BLaER1 (cell line): ENCODE data around the gene ARL8A.
A peak's percentile ranks its signal among the peaks of the same experiment; 100 is the strongest.
"Not testable (repeated sequence)": the region's sequence is repeated elsewhere in the genome, so short reads cannot be mapped to it uniquely, and the experiment has no call there.

Experiments
- H3K27ac ChIP-seq: shearing (Covaris generic); formaldehyde crosslinking; 2 replicates; pipeline ENCODE4 v1.8.1; 2022
- H3K27me3 ChIP-seq: shearing (Covaris generic); formaldehyde crosslinking; 2 replicates; pipeline ENCODE4 v1.8.1; 2022
- H3K36me3 ChIP-seq: shearing (Covaris generic); formaldehyde crosslinking; 2 replicates; pipeline ENCODE4 v1.8.1; 2022
- H3K4me1 ChIP-seq: shearing (Covaris generic); formaldehyde crosslinking; 2 replicates; pipeline ENCODE4 v1.8.1; 2022
- H3K4me2 ChIP-seq: shearing (Covaris generic); formaldehyde crosslinking; 2 replicates; pipeline ENCODE4 v1.8.1; 2022
- H3K4me3 ChIP-seq: shearing (Covaris generic); formaldehyde crosslinking; 2 replicates; pipeline ENCODE4 v1.8.1; 2022
- H3K9ac ChIP-seq: shearing (Covaris generic); formaldehyde crosslinking; 2 replicates; pipeline ENCODE4 v1.8.1; 2022
- H3K9me3 ChIP-seq: shearing (Covaris generic); formaldehyde crosslinking; 2 replicates; pipeline ENCODE4 v1.8.1; 2022
- H4K20me1 ChIP-seq: shearing (Covaris generic); formaldehyde crosslinking; 2 replicates; pipeline ENCODE4 v1.8.1; 2022
- Cebpa-rat ChIP-seq: shearing (Covaris generic); IDR thresholded peaks from 2 replicates; pipeline ENCODE4 v1.8.1; 2022

ARL8A gene

GRCh38 chr1:202173993-202174392 is 29.5 kb upstream of the ARL8A start:
- Histone ChIP-seq H4K20me1 (no peaks in the 10 kb centered on the region), H3K36me3 (no peaks in the 10 kb centered on the region), H3K27ac (no peak overlapping the region), H3K9me3 (no peaks in the 10 kb centered on the region), H3K4me1 (peaks cover 22% of the 10 kb centered on the region), H3K4me2 (0 out of 2 replicates have a peak overlapping the region, but pooled peaks have one; percentile 22), H3K4me3 (no peak overlapping the region), H3K9ac (no peak overlapping the region), H3K27me3 (no peaks in the 10 kb centered on the region)
- no peak for TF ChIP-seq Cebpa-rat

DNA sequence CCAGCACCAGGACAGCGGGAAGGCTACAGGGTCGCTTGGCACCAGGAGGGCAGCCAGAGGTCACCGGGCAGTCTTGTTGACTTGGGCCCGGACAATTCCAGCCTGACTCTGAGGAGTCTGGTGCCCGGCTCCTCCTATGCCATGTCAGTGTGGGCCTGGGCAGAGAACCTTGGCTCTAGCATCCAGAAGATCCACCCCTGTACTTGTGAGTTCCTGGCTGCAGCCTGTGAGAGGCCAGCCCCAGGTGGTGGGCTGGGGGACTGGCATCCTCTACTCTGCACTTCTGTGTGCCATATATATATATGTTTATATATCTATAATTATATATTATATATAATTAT is 27.4 kb upstream of the ARL8A start:
- TF ChIP-seq Cebpa-rat: no peak
- no peaks in the 10 kb centered on the region for H3K36me3 ChIP-seq
- H3K9ac ChIP-seq: no peak overlapping the region
- H3K9me3 ChIP-seq: no peaks in the 10 kb centered on the region
- no peak overlapping the region for H3K4me2 ChIP-seq
- H3K4me1 ChIP-seq: peaks cover 22% of the 10 kb centered on the region
- H3K27me3 ChIP-seq: no peaks in the 10 kb centered on the region
- no peak overlapping the region for H3K4me3 ChIP-seq
- H4K20me1 ChIP-seq: no peaks in the 10 kb centered on the region
- H3K27ac ChIP-seq: no peak overlapping the region

DNA sequence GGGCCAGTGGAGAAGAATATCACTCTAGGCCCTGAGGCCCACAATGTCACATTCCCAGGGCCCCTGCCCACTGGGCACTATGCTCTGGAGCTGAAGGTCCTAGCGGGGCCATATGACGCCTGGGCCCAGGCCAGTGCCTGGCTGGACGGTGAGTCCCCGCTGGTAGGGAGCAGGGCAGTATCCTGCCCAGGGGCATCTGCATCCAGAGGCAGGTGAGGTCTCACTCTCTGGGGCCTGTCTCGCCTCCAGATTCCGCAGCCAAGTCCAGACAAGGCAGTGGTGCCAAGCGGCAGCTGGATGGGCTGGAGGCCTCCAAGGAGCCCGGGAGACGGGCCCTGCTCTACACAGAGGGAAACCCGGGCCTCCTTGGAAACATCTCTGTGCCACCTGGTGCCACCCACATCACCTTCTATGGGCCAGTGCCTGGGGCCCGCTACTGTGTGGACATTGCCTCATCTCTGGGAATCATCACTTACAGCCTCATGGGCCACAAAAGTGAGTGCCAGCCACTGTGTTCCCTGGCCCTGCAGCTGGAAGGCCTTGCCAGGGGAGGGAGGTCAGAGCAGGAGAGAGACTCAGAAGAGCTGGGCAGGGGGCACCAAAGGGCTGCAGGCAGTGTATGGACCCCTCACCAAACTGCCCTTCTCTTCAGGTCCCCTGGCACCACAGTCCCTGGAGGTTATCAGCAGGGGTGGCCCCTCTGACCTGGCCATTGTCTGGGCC is 26.9 kb upstream of the ARL8A start:
- no peak overlapping the region for H3K27ac ChIP-seq
- H4K20me1 ChIP-seq: no peaks in the 10 kb centered on the region
- no peaks in the 10 kb centered on the region for H3K9me3 ChIP-seq
- no peaks in the 10 kb centered on the region for H3K27me3 ChIP-seq
- no peaks in the 10 kb centered on the region for H3K36me3 ChIP-seq
- H3K4me3 ChIP-seq: no peak overlapping the region
- peak overlapping the region; percentile 4; the same call in 1 of the 2 replicates for H3K4me2 ChIP-seq
- peaks cover 22% of the 10 kb centered on the region for H3K4me1 ChIP-seq
- H3K9ac ChIP-seq: 0 out of 2 replicates have a peak overlapping the region, but pooled peaks have one; percentile 19
- TF ChIP-seq Cebpa-rat: no peak

DNA sequence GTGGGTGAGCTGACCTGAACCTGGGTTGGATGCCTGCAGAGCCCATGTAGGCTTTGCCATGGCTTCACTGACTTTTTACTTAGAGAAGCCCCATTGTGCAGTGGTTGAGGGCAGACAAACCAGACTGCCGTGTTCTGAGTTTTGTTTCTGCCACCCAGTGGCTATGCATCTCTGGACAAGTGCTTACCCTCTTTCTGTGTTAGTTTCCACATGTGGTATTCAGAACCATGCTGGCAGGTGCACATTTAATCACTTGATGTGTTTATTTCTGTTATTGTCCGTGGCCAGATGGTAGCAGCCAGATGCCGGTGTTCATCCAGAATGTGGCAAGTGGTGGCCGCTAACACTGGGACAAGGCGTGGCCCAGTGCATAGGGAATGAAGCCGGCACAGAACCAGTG is 26.2 kb upstream of the ARL8A start:
- no peaks in the 10 kb centered on the region for H3K9me3 ChIP-seq
- peak overlapping the region; percentile 4; the same call in 1 of the 2 replicates for H3K4me2 ChIP-seq
- H3K27me3 ChIP-seq: 0 out of 2 replicates have a peak, but pooled peaks cover 5% of the 10 kb centered on the region
- H3K4me3 ChIP-seq: no peak overlapping the region
- peaks cover 3% of the 10 kb centered on the region; the same call in 1 of the 2 replicates for H4K20me1 ChIP-seq
- TF ChIP-seq Cebpa-rat: no peak
- H3K36me3 ChIP-seq: no peaks in the 10 kb centered on the region
- no peak overlapping the region for H3K27ac ChIP-seq
- H3K9ac ChIP-seq: no peak overlapping the region
- H3K4me1 ChIP-seq: peaks cover 30% of the 10 kb centered on the region

DNA sequence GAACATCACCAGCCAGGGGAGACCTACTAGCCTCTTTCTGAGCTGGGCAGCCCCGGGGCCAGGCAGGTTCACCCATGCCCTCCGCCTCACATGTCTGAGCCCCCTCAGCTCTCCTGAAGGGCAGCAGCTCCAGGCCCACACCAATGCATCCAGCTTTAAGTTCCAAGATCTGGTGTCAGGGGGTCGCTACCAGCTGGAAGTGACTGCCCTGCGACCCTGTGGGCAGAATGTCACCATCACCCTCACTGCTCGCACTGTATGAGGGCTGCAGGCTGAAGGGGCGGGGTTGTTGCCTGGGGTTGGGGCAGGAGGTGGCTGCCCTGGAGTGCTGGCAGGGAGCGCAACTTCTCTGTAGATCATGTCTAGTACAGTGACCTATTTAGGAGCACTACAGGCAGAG is 24.3 kb upstream of the ARL8A start:
- Histone ChIP-seq H3K27ac (no peak overlapping the region), H3K4me1 (peaks cover 38% of the 10 kb centered on the region), H3K36me3 (no peaks in the 10 kb centered on the region), H3K9ac (no peak overlapping the region), H3K27me3 (0 out of 2 replicates have a peak, but pooled peaks cover 5% of the 10 kb centered on the region), H3K9me3 (no peaks in the 10 kb centered on the region), H3K4me3 (no peak overlapping the region), H3K4me2 (no peak overlapping the region), H4K20me1 (peaks cover 20% of the 10 kb centered on the region; the same call in 1 of the 2 replicates)
- TF ChIP-seq Cebpa-rat: no peak

GRCh38 chr1:202167708-202168415 is 23.3 kb upstream of the ARL8A start:
- H3K27me3 ChIP-seq: 0 out of 2 replicates have a peak, but pooled peaks cover 5% of the 10 kb centered on the region
- no peak overlapping the region for H3K27ac ChIP-seq
- H3K9ac ChIP-seq: no peak overlapping the region
- H3K36me3 ChIP-seq: no peaks in the 10 kb centered on the region
- H3K4me2 ChIP-seq: no peak overlapping the region
- H3K4me3 ChIP-seq: no peak overlapping the region
- TF ChIP-seq Cebpa-rat: no peak
- peaks cover 26% of the 10 kb centered on the region; the same call in 1 of the 2 replicates for H4K20me1 ChIP-seq
- no peaks in the 10 kb centered on the region for H3K9me3 ChIP-seq
- peaks cover 48% of the 10 kb centered on the region for H3K4me1 ChIP-seq

DNA sequence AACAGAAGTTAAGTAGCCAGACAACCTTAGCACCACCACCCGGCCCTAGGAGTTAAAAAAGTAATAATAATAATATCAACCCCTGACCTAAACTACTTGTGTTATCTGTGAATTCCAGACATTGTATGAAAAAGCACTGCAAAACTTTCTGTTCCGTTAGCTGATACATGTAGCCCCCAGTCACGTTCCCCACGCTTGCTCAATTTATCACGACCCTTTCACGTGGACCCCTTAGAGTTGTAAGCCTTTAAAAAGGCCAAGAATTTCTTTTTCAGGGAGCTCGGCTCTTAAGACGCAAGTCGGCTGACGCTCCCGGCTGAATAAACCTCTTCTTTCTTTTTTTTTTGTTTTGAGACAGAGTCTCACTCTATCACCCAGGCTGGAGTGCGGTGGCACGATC is 22.5 kb upstream of the ARL8A start:
- Histone ChIP-seq H4K20me1 (peaks cover 26% of the 10 kb centered on the region; the same call in 1 of the 2 replicates), H3K4me1 (peaks cover 56% of the 10 kb centered on the region)
- H3K27me3 ChIP-seq, H3K4me3 ChIP-seq, H3K9ac ChIP-seq, H3K4me2 ChIP-seq, H3K9me3 ChIP-seq, H3K36me3 ChIP-seq, H3K27ac ChIP-seq: not testable (repeated sequence)

GRCh38 chr1:202165942-202166843 is 21.7 kb upstream of the ARL8A start:
- no peak for TF ChIP-seq Cebpa-rat
- Histone ChIP-seq H4K20me1 (peaks cover 26% of the 10 kb centered on the region; the same call in 1 of the 2 replicates), H3K4me3 (no peak overlapping the region), H3K27me3 (0 out of 2 replicates have a peak, but pooled peaks cover 5% of the 10 kb centered on the region), H3K4me1 (peaks cover 61% of the 10 kb centered on the region), H3K4me2 (peak overlapping the region; percentile 98), H3K27ac (no peak overlapping the region), H3K9me3 (no peaks in the 10 kb centered on the region), H3K9ac (0 out of 2 replicates have a peak overlapping the region, but pooled peaks have one; percentile 56), H3K36me3 (no peaks in the 10 kb centered on the region)

- Histone ChIP-seq H3K4me1 (peaks cover 61% of the 10 kb centered on the region), H3K27ac (0 out of 2 replicates have a peak overlapping the region, but pooled peaks have one; percentile 33)
These were observed 20.9 kb upstream of the ARL8A start for GRCh38 chr1:202165267-202165941.

More at GRCh38 chr1:202165267-202165941, 20.9 kb upstream of the ARL8A start:
- Histone ChIP-seq H3K4me2 (peak overlapping the region; percentile 98), H3K27me3 (0 out of 2 replicates have a peak, but pooled peaks cover 5% of the 10 kb centered on the region), H3K9ac (0 out of 2 replicates have a peak overlapping the region, but pooled peaks have one; percentile 56), H4K20me1 (peaks cover 26% of the 10 kb centered on the region; the same call in 1 of the 2 replicates), H3K4me3 (peak overlapping the region; percentile 51), H3K36me3 (no peaks in the 10 kb centered on the region), H3K9me3 (no peaks in the 10 kb centered on the region)
- TF ChIP-seq Cebpa-rat: no peak
